H1 (cell line): ENCODE measurements around the gene NENF. TPM values are rescaled to one million over a fixed set of nuclear protein-coding genes. Genes with fewer than 3 reads are reported as not detected.

Source experiments
- BRCA1 ChIP-seq: IDR thresholded peaks from 2 replicates; pipeline ENCODE4 v1.6.1; 2012; ENCODE audit warnings: low read depth, low read length, improper control_type of control experiment
- CHD7 ChIP-seq: fragments of 300-600 bp; sonication (generic); IDR thresholded peaks from 2 replicates; pipeline ENCODE4 v1.7.1; 2012; ENCODE audit warnings: low read length, moderate library complexity, mild to moderate bottlenecking, inconsistent platforms; ENCODE audit not compliant: insufficient replicate concordance
- GABPA ChIP-seq: IDR thresholded peaks from 2 replicates; pipeline ENCODE4 v1.6.1; 2011; ENCODE audit warnings: mild to moderate bottlenecking, low read length, moderate library complexity, borderline replicate concordance; ENCODE audit not compliant: insufficient read depth
- KDM5A ChIP-seq: fragments of 200-600 bp; IDR thresholded peaks from 2 replicates; pipeline ENCODE4 v1.7.1; 2012; ENCODE audit warnings: mild to moderate bottlenecking, low read length, inconsistent platforms, mixed read lengths
- NANOG ChIP-seq: IDR thresholded peaks from 2 replicates; pipeline ENCODE4 v1.6.1; 2011; ENCODE audit warnings: low read length, low read depth, mild to moderate bottlenecking, inconsistent platforms; ENCODE audit not compliant: insufficient read depth, poor library complexity, severe bottlenecking
- RXRA ChIP-seq: IDR thresholded peaks from 2 replicates; pipeline ENCODE4 v1.6.1; 2011; ENCODE audit warnings: low read depth, mild to moderate bottlenecking, low read length, moderate library complexity; ENCODE audit not compliant: insufficient read depth
- SIRT6 ChIP-seq: IDR thresholded peaks from one replicate; pipeline ENCODE4 v1.7.1; 2012; ENCODE audit warnings: low read length, inconsistent platforms
- SP2 ChIP-seq: IDR thresholded peaks from 2 replicates; pipeline ENCODE4 v1.6.1; 2012; ENCODE audit warnings: mild to moderate bottlenecking, low read length, inconsistent platforms
- TAF7 ChIP-seq: optimal IDR thresholded peaks from 2 replicates; pipeline ENCODE3; 2011; ENCODE audit warnings: low read depth, mild to moderate bottlenecking, inconsistent platforms, low read length, moderate library complexity, borderline replicate concordance
- USF2 ChIP-seq: IDR thresholded peaks from 2 replicates; pipeline ENCODE4 v1.6.1; 2011; ENCODE audit warnings: low read length, improper control_type of control experiment
- polyA plus RNA-seq, 7 experiments: library from polyadenylated mRNA; depleted of rRNA in 3 of 7; stranded (reverse) in 5 of 7; unstranded in 2 of 7; fragments of >200 nt in 5 of 7; fragments of 200-250 nt in 2 of 7; gene quantifications; 1 replicate in 5 of 7; 2 replicates in 1 of 7; 4 replicates in 1 of 7; pipeline versions ENCODE4 v1.2.1 to v1.2.3, GENCODE V29; 2011 to 2013; ENCODE audit warnings: missing spikeins in 2 of 7, mixed read lengths in 2 of 7
- total RNA-seq: library from RNA; stranded (reverse); fragmentation: NEBNext Ultra II Directional; extraction: Animal tissue kit (Norgen Biotek cat#: 25700); gene quantifications from 2 replicates; pipeline ENCODE4 v1.2.1, GENCODE V29; 2021

Gene NENF
- total and polyA plus RNA-seq, 2 of the 8 experiments (the other 6 are each of a cell fraction or from before 2014, with no cell fraction given): 27.0 to 28.0 TPM

GRCh38 chr1:212437179-212437798, 4.6 kb downstream of the NENF start (continued):
- TF ChIP-seq CHD7: no peak
- TF ChIP-seq GABPA: no peak
- no peak for TF ChIP-seq NANOG
- no peak for TF ChIP-seq TAF7
- TF ChIP-seq RXRA: no peak
- no peak for TF ChIP-seq KDM5A
- no peak for TF ChIP-seq BRCA1
- no peak for TF ChIP-seq SIRT6
- no peak for TF ChIP-seq USF2
- TF ChIP-seq SP2: no peak
